ENCODE data around the gene OR6N2.

OR6N2 gene

GRCh38 chr1:158771950-158772866 is 8.8 kb downstream of the OR6N2 start, which contains the start of gene OR6N1:
OR6N1 (minus strand) TSS chr1:158772195; CDS start chr1:158766682, 5,513 bp downstream.
- DNase-seq (ENCODE audit: extremely low read depth in 1 of 2, low read depth in 1 of 2), result no peak

DNA sequence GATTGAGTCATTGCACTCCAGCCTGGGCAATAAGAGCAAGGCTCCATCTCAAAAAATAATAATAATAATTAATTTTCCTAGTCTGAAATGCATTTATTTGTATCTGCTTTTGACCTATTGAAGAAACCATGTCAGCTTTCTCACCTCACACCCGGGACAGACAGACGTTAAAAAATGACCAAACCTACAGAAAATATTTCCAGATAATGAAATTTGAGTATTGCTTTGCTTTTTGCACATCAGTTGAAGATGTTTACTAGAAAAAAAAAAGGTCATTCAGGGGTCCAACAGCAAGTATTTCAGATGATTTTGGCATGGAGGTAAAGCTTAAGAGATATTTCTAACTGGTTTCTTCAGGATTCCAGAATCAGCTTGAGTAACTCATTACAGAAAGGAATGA is 26.6 kb downstream of the OR6N2 start, which contains the start of gene OR6K6:
OR6K6 (plus strand) TSS at position 301 of the 400 bp plus-strand sequence. CDS start 168 bp downstream, outside the sequence.
- no peak for DNase-seq (ENCODE audit: extremely low read depth in 1 of 2, low read depth in 1 of 2)

- no peak for DNase-seq (ENCODE audit: extremely low read depth in 1 of 2, low read depth in 1 of 2)
These were observed 28.8 kb downstream of the OR6N2 start for GRCh38 chr1:158752155-158752712.

DNA sequence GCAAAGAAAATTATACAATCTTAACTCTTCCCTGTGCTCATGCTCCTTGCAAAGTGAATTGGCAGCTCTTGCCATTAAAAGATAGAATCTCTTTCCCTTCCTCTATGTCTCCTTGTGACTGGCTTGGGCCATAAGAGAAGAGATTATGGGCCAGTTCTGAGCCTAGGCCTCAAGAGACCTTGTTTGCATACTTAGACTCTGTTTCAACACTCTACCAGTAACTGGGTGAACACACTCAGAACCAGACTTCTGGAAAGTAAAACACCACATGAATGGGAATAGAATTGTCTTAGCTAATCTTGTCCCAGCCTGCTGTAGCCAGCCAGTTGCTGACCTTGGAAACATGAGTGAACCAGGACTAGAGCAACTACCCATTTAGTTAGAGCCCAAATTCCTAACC is 45.2 kb downstream of the OR6N2 start:
- DNase-seq (ENCODE audit: extremely low read depth in 1 of 2, low read depth in 1 of 2), result no peak

DNA sequence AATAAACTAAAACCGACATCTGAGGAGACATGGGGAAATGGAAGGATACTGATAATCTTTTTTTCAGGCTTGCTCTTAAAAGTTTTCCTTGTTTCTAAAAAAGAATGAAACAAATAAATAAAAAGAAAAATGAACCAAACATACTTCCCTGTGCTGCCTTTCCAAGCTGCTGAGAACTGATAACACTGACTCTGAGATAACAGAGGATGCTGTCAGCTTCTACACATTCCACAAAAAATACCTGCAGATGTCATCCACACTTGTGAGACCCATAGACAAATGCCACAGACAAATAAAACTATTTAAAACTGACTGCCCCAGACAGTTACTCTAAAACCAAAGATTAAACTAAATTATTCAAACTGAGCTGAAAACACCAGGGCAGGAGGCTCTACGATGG is 48.5 kb downstream of the OR6N2 start:
- no peak for DNase-seq (ENCODE audit: extremely low read depth in 1 of 2, low read depth in 1 of 2)

DNA sequence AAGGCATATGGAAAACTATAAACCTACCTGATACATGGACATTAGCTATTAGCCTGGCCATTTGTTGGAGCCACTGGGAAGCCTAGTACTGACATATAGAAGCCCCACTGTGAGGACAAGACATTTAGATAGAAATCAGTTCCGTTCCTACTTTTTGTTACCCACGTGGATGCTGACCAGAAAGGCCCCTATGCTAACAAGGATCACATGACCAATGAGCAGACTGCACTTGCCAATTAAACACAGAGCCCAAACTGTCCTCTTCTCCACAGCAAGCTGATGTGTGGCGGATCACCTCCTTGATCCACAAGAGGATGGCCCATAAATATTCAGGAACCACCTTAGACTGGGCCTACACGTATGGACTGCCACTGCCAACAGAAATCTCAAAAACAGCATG is 49.3 kb downstream of the OR6N2 start:
- no peak for DNase-seq (ENCODE audit: extremely low read depth in 1 of 2, low read depth in 1 of 2)

DNA sequence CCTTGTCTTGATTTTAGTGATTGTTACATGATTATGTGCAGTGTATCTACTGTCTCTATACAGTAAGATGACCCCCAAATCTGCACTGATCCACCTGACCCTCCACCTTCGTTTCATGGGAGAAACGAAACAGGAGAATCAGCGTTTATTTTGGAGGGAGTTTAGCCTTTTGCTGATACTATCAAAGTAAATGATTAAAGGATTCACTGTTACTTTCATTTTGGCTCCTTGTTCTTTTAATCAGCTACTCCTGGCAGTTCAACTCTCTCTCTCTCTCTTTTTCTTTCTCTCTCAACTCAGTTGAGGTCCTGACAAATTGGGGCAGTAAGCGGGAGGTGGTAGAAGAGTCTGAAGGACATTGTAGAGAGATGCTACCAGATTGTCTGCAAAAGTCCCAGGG is 50.6 kb downstream of the OR6N2 start:
- DNase-seq (ENCODE audit: extremely low read depth in 1 of 2, low read depth in 1 of 2), result no peak

GRCh38 chr1:158728510-158729225 is 52.3 kb downstream of the OR6N2 start:
- DNase-seq (ENCODE audit: extremely low read depth in 1 of 2, low read depth in 1 of 2), result no peak

DNA sequence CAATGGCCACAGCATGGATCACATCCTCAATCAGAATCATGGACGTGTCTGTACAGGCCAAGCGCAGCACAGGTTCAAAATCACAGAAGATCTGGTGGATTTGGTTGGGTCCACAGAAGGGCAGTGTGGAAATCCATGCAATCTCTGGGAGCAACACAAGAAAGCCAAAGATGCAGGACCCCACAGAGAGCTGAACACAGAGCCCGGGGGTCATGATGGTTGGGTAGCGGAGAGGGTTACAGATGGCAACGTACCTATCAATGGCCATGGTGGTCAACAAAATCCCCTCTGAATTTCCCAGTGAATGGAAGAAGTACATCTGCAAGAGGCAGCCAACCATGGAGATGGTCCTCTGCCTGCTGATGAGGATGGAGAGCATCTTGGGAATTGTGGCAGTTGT is 56.6 kb downstream of the OR6N2 start:
- DNase-seq (ENCODE audit: extremely low read depth in 1 of 2, low read depth in 1 of 2), result no peak

Measured in activated CD8-positive, alpha-beta memory T cell treated with anti-CD3 and anti-CD28 coated beads for 1 hour (primary cell).